ENCODE results near the gene SOCS3.

Gene SOCS3

GRCh38 chr17:78368854-78369495 lies 9.1 kb upstream of the SOCS3 start:
- DNase-seq (ENCODE audit: low read depth in 2 of 2, low spot score in 1 of 2): no peak

DNA sequence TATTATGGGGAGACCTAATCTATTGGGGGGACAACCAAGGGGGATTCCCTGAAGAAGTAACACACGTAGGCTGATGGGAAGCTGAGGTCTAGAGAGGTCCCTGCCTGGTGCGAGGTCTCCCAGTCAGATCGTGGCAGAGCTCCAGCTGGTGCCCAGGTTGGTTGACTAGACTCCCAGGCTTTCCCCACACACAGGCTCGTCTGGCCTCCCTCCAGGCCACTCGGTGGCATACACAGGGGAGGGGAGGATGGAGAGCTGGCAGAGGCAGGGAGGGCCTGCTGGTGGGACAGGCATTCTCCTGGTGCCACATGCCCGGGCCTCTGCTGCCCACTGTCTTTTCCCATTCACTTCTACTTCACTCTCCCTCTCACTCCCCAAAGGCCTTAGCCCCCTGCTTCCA lies 8.5 kb upstream of the SOCS3 start:
- no peak for DNase-seq (ENCODE audit: low read depth in 2 of 2, low spot score in 1 of 2)

DNA sequence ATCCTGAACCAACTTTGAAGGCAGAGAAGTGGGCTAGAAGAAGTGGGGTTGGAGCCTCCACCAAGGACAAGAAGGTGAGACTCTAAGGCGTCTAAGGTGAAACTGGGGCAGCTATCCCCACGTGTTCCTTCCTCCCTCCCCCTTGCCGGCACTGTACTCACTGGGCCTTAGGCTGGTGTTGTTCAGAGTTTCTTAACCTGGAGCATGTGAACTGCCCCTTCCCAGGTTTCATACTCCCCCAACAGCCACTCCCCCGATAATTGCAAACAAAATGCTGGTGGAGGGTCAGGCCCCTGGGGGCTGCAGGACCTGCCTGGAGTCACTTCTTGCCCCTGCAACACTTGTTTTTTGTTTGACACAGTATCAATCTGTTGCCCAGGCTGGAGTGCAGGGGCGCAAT lies 7.3 kb upstream of the SOCS3 start:
- no peak for DNase-seq (ENCODE audit: low read depth in 2 of 2, low spot score in 1 of 2)

DNA sequence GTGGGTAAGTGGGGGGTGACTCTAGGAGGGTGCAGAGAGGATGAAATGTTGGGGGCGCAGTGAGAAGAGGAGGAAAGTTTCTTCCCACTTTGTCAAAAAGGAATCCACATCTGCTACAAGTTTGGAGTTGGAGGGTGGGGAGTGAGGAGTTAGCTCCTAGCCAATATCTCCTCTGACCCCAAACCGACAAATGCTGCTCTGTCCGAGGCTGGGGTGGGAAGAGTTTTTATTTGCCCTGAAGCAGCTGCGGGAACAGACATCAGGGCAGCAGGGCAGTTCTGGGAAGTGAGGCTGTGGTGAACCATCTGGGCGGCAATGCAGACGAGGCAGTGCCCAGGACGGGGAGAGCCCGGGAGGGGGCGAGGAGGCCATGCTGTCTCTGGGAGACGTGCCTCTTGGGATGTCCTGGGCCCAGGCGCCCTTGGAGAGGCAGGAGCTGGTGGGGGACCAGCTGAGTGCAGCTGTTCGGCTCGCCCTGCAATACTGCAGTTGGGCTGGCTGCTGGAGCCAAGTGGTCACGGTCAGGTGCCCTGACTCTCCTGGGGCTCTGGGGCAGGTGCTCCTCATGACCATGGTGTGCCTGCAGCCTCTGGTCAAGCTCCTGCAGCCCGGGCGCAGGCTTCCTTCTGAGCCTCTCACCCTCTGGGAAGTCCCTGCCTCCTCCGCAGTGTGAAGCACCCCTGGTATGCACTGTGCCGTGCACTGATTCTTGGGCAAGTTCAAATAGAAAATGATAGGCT lies 6.4 kb upstream of the SOCS3 start:
- no peak for DNase-seq (ENCODE audit: low read depth in 2 of 2, low spot score in 1 of 2)

- DNase-seq (ENCODE audit: low read depth in 2 of 2, low spot score in 1 of 2): no peak
Measured at GRCh38 chr17:78365561-78366108, 5.8 kb upstream of the SOCS3 start.

DNA sequence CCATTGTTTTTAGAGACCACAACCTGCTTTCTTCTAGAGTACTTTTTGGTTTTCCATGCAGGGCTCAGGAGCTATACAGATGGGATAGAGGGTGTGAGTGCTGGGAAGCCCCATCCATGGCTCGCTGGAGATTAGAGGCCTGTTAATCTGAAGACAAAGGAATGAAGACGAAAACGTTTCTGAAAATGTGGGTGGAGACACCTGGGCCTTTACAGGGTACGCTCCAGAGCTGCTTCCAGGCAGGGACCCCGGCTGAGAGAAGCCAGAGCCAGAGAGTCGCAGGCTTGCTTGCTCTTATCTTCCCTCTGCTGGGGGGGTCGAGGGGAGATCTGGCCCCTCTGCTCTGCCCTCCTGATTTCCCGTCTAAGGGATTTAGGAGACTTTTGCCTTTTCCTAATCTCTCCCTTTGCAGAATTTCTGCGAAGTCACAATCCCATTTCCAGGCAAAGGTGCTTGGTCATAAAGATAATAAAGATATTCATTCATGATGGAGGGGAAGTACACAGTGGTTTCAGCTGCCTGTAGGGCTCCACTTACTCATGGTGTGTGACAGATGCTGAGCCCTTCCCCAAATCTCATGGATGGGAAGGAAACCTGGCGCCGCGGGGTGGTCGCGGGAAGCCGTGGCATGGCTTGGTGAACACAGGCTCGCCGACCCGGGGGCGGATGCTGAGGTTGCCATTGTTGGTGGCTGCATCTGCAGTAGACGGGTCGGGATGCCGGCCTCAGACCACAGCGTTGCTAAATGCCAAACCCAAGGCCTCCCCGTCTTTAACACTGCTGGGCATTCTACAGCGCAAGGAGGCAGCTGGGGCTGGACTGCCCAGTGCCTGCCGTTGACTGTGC lies 4.8 kb upstream of the SOCS3 start:
- no peak for DNase-seq (ENCODE audit: low read depth in 2 of 2, low spot score in 1 of 2)

DNA sequence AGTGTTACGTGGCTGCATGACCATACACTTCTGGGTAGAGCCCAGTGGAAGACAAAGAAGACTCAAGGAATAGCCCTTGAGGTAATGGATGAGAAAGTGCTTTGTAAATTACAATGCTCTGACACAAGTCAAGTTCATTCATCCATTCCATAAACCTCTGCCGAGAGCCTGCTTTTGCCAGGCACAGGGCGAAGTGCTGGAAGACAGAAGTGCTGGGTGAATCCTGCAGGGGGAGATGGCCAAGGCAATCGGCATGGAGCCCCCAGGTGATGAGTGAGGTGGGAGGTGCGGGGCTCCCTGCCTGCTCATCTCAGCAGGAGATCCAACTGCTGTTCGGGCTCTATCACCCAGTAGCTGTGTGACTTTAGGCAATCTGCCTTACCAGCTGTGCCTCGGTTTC lies 2.8 kb upstream of the SOCS3 start:
- no peak for DNase-seq (ENCODE audit: low read depth in 2 of 2, low spot score in 1 of 2)

DNA sequence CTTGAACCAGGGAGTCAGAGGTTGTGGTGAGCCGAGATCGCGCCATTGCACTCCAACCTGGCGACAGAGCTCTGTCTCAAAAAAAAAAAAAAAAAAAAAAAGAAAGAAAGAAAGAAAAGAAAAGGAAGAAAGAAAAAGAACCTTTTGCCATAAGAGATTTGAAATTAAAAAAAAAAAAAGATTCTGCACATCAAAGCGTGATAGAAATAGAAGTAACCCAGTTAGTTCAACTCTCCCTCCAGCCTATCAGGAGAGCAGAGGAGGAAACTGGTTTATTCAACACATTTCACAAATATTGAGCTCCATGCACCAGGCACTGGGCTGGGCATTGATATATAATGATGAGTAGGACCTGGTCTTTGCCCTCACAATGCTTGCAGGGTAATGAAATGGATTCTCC lies 2.4 kb upstream of the SOCS3 start:
- DNase-seq (ENCODE audit: low read depth in 2 of 2, low spot score in 1 of 2): no peak

GRCh38 chr17:78361225-78361701 lies 1.4 kb upstream of the SOCS3 start:
- no peak for DNase-seq (ENCODE audit: low read depth in 2 of 2, low spot score in 1 of 2)

GRCh38 chr17:78360371-78361224 lies 721 bp upstream of the SOCS3 start:
- peak; percentile 85 to 91 for DNase-seq (ENCODE audit: low read depth in 2 of 2, low spot score in 1 of 2)

GRCh38 chr17:78359321-78359996 lies 418 bp downstream of the SOCS3 start:
- no peak for DNase-seq (ENCODE audit: low read depth in 2 of 2, low spot score in 1 of 2)

DNA sequence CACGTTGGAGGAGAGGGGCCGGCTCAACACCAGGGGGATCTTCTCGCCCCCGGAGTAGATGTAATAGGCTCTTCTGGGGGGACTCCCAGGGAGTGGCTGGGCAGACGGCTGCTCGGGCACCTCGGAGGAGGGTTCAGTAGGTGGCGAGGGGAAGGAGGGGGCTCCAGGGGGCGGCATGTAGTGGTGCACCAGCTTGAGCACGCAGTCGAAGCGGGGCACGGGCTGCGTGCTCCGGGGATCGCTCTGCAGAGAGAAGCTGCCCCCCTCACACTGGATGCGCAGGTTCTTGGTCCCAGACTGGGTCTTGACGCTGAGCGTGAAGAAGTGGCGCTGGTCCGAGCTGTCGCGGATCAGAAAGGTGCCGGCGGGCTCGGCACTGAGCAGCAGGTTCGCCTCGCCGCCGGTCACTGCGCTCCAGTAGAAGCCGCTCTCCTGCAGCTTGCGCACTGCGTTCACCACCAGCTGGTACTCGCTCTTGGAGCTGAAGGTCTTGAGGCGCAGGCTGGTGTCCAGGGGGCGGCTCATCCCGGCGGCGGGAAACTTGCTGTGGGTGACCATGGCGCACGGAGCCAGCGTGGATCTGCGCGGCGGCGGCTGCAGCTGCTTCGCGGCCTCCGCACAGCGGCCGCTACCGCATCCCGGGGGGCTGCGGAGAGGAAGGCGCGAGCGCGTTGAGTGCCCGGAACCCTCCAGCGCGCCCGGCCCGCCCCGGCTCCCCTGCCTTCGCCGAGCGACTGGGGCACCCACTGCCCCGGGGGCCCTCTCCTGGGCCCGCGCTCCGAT lies 1.1 kb downstream of the SOCS3 start:
- DNase-seq (ENCODE audit: low read depth in 2 of 2, low spot score in 1 of 2): no peak

- DNase-seq (ENCODE audit: low read depth in 2 of 2, low spot score in 1 of 2): no peak
Measured at GRCh38 chr17:78357672-78358537, 2.0 kb downstream of the SOCS3 start.

GRCh38 chr17:78357177-78357586 lies 2.7 kb downstream of the SOCS3 start:
- DNase-seq (ENCODE audit: low read depth in 2 of 2, low spot score in 1 of 2): no peak

- DNase-seq (ENCODE audit: low read depth in 2 of 2, low spot score in 1 of 2): peak; percentile 49 to 82
Measured at GRCh38 chr17:78356101-78356713, 3.7 kb downstream of the SOCS3 start.

GRCh38 chr17:78355701-78356100 lies 4.2 kb downstream of the SOCS3 start:
- DNase-seq (ENCODE audit: low read depth in 2 of 2, low spot score in 1 of 2): no peak

- DNase-seq (ENCODE audit: low read depth in 2 of 2, low spot score in 1 of 2): no peak
Measured at GRCh38 chr17:78355045-78355641, 4.7 kb downstream of the SOCS3 start.

DNA sequence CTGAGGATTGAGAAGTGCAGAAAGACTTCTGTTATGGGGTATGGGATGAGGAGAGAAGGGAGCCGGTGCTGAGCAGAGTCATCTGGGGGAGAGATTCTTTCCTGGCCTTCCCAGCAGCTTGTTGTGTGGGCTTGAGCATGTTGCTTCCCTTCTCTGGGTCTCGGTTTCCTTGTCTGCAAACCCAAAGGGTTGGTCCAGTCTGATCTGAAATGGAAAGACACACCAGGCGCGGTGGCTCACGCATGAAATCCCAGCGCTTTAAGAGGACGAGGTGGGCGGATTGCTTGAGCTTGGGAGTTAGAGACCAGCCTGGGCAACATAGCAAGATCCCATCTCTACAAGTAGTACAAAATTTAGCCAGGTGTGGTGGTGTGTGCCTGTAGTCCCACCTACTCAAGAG lies 6.0 kb downstream of the SOCS3 start:
- no peak for DNase-seq (ENCODE audit: low read depth in 2 of 2, low spot score in 1 of 2)

Data from stimulated activated CD8-positive, alpha-beta memory T cell treated with anti-CD3 and anti-CD28 coated beads, Interleukin-4, amount 100 ng/mL, for 1 hour (primary cell).